HCT116 (cell line): Measurements from ENCODE around the gene ALKBH4.

Source experiments
- CTCF ChIP-seq, 3 experiments: fragments of 200-600 bp in 1 of 3; sonication (generic) in 1 of 3; IDR thresholded peaks in 2 of 3; conservative IDR thresholded peaks in 1 of 3; 2 replicates each; pipeline ENCODE4 v1.5.1; 2012 to 2017; ENCODE audit warnings: low read depth in 2 of 3, low read length in 2 of 3, antibody characterized with exemption in 1 of 3, borderline replicate concordance in 1 of 3, control low read depth in 1 of 3, mild to moderate bottlenecking in 1 of 3, mixed read lengths in 1 of 3, mixed run types in 1 of 3, moderate library complexity in 1 of 3; ENCODE audit not compliant: insufficient read depth in 1 of 3
- EGR1 ChIP-seq: IDR thresholded peaks from 2 replicates; pipeline ENCODE4 v1.6.1; 2012; ENCODE audit warnings: low read depth
- POLR2A ChIP-seq: IDR thresholded peaks from 2 replicates; pipeline ENCODE4 v1.7.0; 2011; ENCODE audit warnings: borderline replicate concordance; ENCODE audit not compliant: insufficient read depth, insufficient read length; ENCODE audit errors: extremely low read depth
- TCF7L2 ChIP-seq: IDR thresholded peaks from 2 replicates; pipeline ENCODE4 v1.7.0; 2011; ENCODE audit warnings: borderline replicate concordance, inconsistent platforms; ENCODE audit not compliant: insufficient read depth, insufficient read length; ENCODE audit errors: extremely low read depth

GRCh38 chr7:102410123-102410522 is 54.5 kb downstream of the ALKBH4 start:
- TF ChIP-seq EGR1 (no peak), POLR2A (no peak), CTCF (IDR thresholded peaks at IDR 0.05 in 2 of 3, conservative IDR thresholded peaks at IDR 0.05 in 1 of 3; ENCODE audit: borderline replicate concordance in 1 of 3, insufficient read depth in 1 of 3, low read depth in 2 of 3, low read length in 2 of 3) (no peak), TCF7L2 (no peak)
